OCI-LY7 (cell line): ENCODE data around the gene MROH9.
"Not testable (repeated sequence)": the region's sequence is repeated elsewhere in the genome, so short reads cannot be mapped to it uniquely, and the experiment has no call there.

Source experiments
- EZH2phosphoT487 ChIP-seq: fragments of 200-600 bp; sonication (generic); IDR thresholded peaks from 2 replicates; pipeline ENCODE4 v1.6.1; 2018; ENCODE audit warnings: low read depth, borderline replicate concordance, mild to moderate bottlenecking, mixed run types, antibody characterized with exemption, low read length, moderate library complexity, mixed read lengths
- TF ChIP-seq, protein P1 (sequence below): fragments of 200-600 bp; sonication (generic); conservative IDR thresholded peaks from 2 replicates; pipeline ENCODE4 v1.5.1; 2014; ENCODE audit warnings: mild to moderate bottlenecking, antibody characterized with exemption, low read length, moderate library complexity, mixed read lengths

DNA sequence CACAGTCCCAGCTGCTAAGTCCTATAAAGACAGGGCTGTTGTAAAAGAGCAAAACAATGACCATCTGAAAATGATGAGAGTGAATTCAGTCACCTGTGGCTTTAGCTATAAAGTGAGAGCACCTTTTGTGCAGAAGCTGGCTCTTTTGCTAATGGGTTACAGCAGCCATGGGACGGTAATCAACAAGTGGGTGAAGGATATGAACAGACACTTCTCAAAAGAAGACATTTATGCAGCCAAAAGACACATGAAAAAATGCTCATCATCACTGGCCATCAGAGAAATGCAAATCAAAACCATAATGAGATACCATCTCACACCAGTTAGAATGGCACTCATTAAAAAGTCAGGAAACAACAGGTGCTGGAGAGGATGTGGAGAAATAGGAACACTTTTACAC lies 16.4 kb downstream of the MROH9 start:
- TF ChIP-seq, protein P1, sequence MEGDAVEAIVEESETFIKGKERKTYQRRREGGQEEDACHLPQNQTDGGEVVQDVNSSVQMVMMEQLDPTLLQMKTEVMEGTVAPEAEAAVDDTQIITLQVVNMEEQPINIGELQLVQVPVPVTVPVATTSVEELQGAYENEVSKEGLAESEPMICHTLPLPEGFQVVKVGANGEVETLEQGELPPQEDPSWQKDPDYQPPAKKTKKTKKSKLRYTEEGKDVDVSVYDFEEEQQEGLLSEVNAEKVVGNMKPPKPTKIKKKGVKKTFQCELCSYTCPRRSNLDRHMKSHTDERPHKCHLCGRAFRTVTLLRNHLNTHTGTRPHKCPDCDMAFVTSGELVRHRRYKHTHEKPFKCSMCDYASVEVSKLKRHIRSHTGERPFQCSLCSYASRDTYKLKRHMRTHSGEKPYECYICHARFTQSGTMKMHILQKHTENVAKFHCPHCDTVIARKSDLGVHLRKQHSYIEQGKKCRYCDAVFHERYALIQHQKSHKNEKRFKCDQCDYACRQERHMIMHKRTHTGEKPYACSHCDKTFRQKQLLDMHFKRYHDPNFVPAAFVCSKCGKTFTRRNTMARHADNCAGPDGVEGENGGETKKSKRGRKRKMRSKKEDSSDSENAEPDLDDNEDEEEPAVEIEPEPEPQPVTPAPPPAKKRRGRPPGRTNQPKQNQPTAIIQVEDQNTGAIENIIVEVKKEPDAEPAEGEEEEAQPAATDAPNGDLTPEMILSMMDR = not testable (repeated sequence)
- TF ChIP-seq EZH2phosphoT487 = not testable (repeated sequence)
